ENCODE data around the gene TRDMT1. TPM values are rescaled to one million over a fixed set of nuclear protein-coding genes. Genes with fewer than 3 reads are reported as not detected.

Gene TRDMT1
- total RNA-seq, 1 experiment from 2014 or later, result 8.3 TPM

- Histone ChIP-seq H2AFZ (ENCODE audit: low read length) (no peak overlapping the region), H3K9ac (ENCODE audit: low read length) (no peak overlapping the region), H3K4me1 (ENCODE audit: low read length) (no peaks in the 10 kb centered on the region), H3K36me3 (ENCODE audit: insufficient read depth, low read length) (no peaks in the 10 kb centered on the region), H3K4me2 (ENCODE audit: low read depth, low read length, poor library complexity, severe bottlenecking) (no peak overlapping the region), H3K9me2 (replicated peaks; ENCODE audit: insufficient read depth, low read length) (no peaks in the 10 kb centered on the region), H3K4me3 (ENCODE audit: low read length) (no peak overlapping the region), H3K79me2 (ENCODE audit: low read length) (no peaks in the 10 kb centered on the region), H3K9me3 (ENCODE audit: low read length) (no peaks in the 10 kb centered on the region), H3K27me3 (ENCODE audit: low read length) (no peaks in the 10 kb centered on the region), H3K27ac (ENCODE audit: low read length) (no peak overlapping the region), H4K20me1 (ENCODE audit: insufficient read depth, low read depth, low read length) (no peaks in the 10 kb centered on the region)
- no peak for DNase-seq
Measured at GRCh38 chr10:17216217-17216900, 14.9 kb upstream of the TRDMT1 start.

GRCh38 chr10:17215782-17216122, 14.3 kb upstream of the TRDMT1 start:
- Histone ChIP-seq H3K4me1 (ENCODE audit: low read length) (no peaks in the 10 kb centered on the region), H3K79me2 (ENCODE audit: low read length) (no peaks in the 10 kb centered on the region), H3K4me2 (ENCODE audit: low read depth, low read length, poor library complexity, severe bottlenecking) (no peak overlapping the region), H3K4me3 (ENCODE audit: low read length) (no peak overlapping the region), H3K36me3 (ENCODE audit: insufficient read depth, low read length) (no peaks in the 10 kb centered on the region), H3K9ac (ENCODE audit: low read length) (no peak overlapping the region), H3K9me3 (ENCODE audit: low read length) (no peaks in the 10 kb centered on the region), H4K20me1 (ENCODE audit: insufficient read depth, low read depth, low read length) (no peaks in the 10 kb centered on the region), H3K9me2 (replicated peaks; ENCODE audit: insufficient read depth, low read length) (no peaks in the 10 kb centered on the region), H2AFZ (ENCODE audit: low read length) (no peak overlapping the region), H3K27ac (ENCODE audit: low read length) (no peak overlapping the region), H3K27me3 (ENCODE audit: low read length) (no peaks in the 10 kb centered on the region)
- no peak for DNase-seq

GRCh38 chr10:17214971-17215781, 13.7 kb upstream of the TRDMT1 start:
- Histone ChIP-seq H3K9me3 (ENCODE audit: low read length) (no peaks in the 10 kb centered on the region), H3K9me2 (replicated peaks; ENCODE audit: insufficient read depth, low read length) (no peaks in the 10 kb centered on the region), H2AFZ (ENCODE audit: low read length) (no peak overlapping the region), H3K4me3 (ENCODE audit: low read length) (no peak overlapping the region), H3K79me2 (ENCODE audit: low read length) (no peaks in the 10 kb centered on the region), H3K4me2 (ENCODE audit: low read depth, low read length, poor library complexity, severe bottlenecking) (no peak overlapping the region), H3K27me3 (ENCODE audit: low read length) (no peaks in the 10 kb centered on the region), H3K27ac (ENCODE audit: low read length) (no peak overlapping the region), H3K4me1 (ENCODE audit: low read length) (no peaks in the 10 kb centered on the region), H4K20me1 (ENCODE audit: insufficient read depth, low read depth, low read length) (no peaks in the 10 kb centered on the region), H3K9ac (ENCODE audit: low read length) (no peak overlapping the region), H3K36me3 (ENCODE audit: insufficient read depth, low read length) (no peaks in the 10 kb centered on the region)
- DNase-seq, result no peak

- Histone ChIP-seq H3K9me2 (replicated peaks; ENCODE audit: insufficient read depth, low read length) (no peaks in the 10 kb centered on the region), H3K27me3 (ENCODE audit: low read length) (no peaks in the 10 kb centered on the region), H3K79me2 (ENCODE audit: low read length) (no peaks in the 10 kb centered on the region), H4K20me1 (ENCODE audit: insufficient read depth, low read depth, low read length) (no peaks in the 10 kb centered on the region), H3K4me3 (ENCODE audit: low read length) (no peak overlapping the region), H3K4me1 (ENCODE audit: low read length) (no peaks in the 10 kb centered on the region), H3K4me2 (ENCODE audit: low read depth, low read length, poor library complexity, severe bottlenecking) (no peak overlapping the region), H3K9me3 (ENCODE audit: low read length) (no peaks in the 10 kb centered on the region), H3K27ac (ENCODE audit: low read length) (no peak overlapping the region), H3K36me3 (ENCODE audit: insufficient read depth, low read length) (no peaks in the 10 kb centered on the region), H3K9ac (ENCODE audit: low read length) (no peak overlapping the region), H2AFZ (ENCODE audit: low read length) (no peak overlapping the region)
- DNase-seq, result no peak
Measured at GRCh38 chr10:17214526-17214925, 13.1 kb upstream of the TRDMT1 start.

GRCh38 chr10:17213646-17214349, 12.3 kb upstream of the TRDMT1 start:
- Histone ChIP-seq H3K36me3 (ENCODE audit: insufficient read depth, low read length) (no peaks in the 10 kb centered on the region), H3K4me2 (ENCODE audit: low read depth, low read length, poor library complexity, severe bottlenecking) (no peak overlapping the region), H3K4me1 (ENCODE audit: low read length) (no peaks in the 10 kb centered on the region), H3K9me3 (ENCODE audit: low read length) (no peaks in the 10 kb centered on the region), H4K20me1 (ENCODE audit: insufficient read depth, low read depth, low read length) (no peaks in the 10 kb centered on the region), H3K27ac (ENCODE audit: low read length) (no peak overlapping the region), H3K27me3 (ENCODE audit: low read length) (no peaks in the 10 kb centered on the region), H3K9ac (ENCODE audit: low read length) (no peak overlapping the region), H3K9me2 (replicated peaks; ENCODE audit: insufficient read depth, low read length) (no peaks in the 10 kb centered on the region), H2AFZ (ENCODE audit: low read length) (no peak overlapping the region), H3K4me3 (ENCODE audit: low read length) (no peak overlapping the region), H3K79me2 (ENCODE audit: low read length) (no peaks in the 10 kb centered on the region)
- no peak for DNase-seq

GRCh38 chr10:17212802-17213221, 11.3 kb upstream of the TRDMT1 start:
- no peaks in the 10 kb centered on the region for H3K27me3 ChIP-seq (ENCODE audit: low read length)
- DNase-seq, result no peak
- H3K27ac ChIP-seq (ENCODE audit: low read length), result no peak overlapping the region
- no peak overlapping the region for H2AFZ ChIP-seq (ENCODE audit: low read length)
- no peaks in the 10 kb centered on the region for H3K9me2 ChIP-seq (replicated peaks; ENCODE audit: insufficient read depth, low read length)
- H4K20me1 ChIP-seq (ENCODE audit: insufficient read depth, low read depth, low read length), result no peaks in the 10 kb centered on the region
- H3K4me1 ChIP-seq (ENCODE audit: low read length), result no peaks in the 10 kb centered on the region
- no peak overlapping the region for H3K4me3 ChIP-seq (ENCODE audit: low read length)
- no peaks in the 10 kb centered on the region for H3K9me3 ChIP-seq (ENCODE audit: low read length)
- no peaks in the 10 kb centered on the region for H3K79me2 ChIP-seq (ENCODE audit: low read length)
- no peaks in the 10 kb centered on the region for H3K36me3 ChIP-seq (ENCODE audit: insufficient read depth, low read length)
- H3K4me2 ChIP-seq (ENCODE audit: low read depth, low read length, poor library complexity, severe bottlenecking), result no peak overlapping the region
- H3K9ac ChIP-seq (ENCODE audit: low read length), result no peak overlapping the region

GRCh38 chr10:17210361-17210760, 8.9 kb upstream of the TRDMT1 start:
- Histone ChIP-seq H3K4me3 (ENCODE audit: low read length) (no peak overlapping the region), H3K9me2 (replicated peaks; ENCODE audit: insufficient read depth, low read length) (no peaks in the 10 kb centered on the region), H3K4me1 (ENCODE audit: low read length) (no peaks in the 10 kb centered on the region), H3K4me2 (ENCODE audit: low read depth, low read length, poor library complexity, severe bottlenecking) (no peak overlapping the region), H3K27ac (ENCODE audit: low read length) (no peak overlapping the region), H3K9me3 (ENCODE audit: low read length) (no peaks in the 10 kb centered on the region), H3K79me2 (ENCODE audit: low read length) (no peaks in the 10 kb centered on the region), H2AFZ (ENCODE audit: low read length) (no peak overlapping the region), H4K20me1 (ENCODE audit: insufficient read depth, low read depth, low read length) (no peaks in the 10 kb centered on the region), H3K36me3 (ENCODE audit: insufficient read depth, low read length) (no peaks in the 10 kb centered on the region), H3K27me3 (ENCODE audit: low read length) (no peaks in the 10 kb centered on the region), H3K9ac (ENCODE audit: low read length) (no peak overlapping the region)
- no peak for DNase-seq

GRCh38 chr10:17209881-17210280, 8.4 kb upstream of the TRDMT1 start:
- H3K9me3 ChIP-seq (ENCODE audit: low read length), result no peaks in the 10 kb centered on the region
- no peaks in the 10 kb centered on the region for H3K9me2 ChIP-seq (replicated peaks; ENCODE audit: insufficient read depth, low read length)
- no peak overlapping the region for H3K9ac ChIP-seq (ENCODE audit: low read length)
- no peak overlapping the region for H3K27ac ChIP-seq (ENCODE audit: low read length)
- no peaks in the 10 kb centered on the region for H3K27me3 ChIP-seq (ENCODE audit: low read length)
- no peaks in the 10 kb centered on the region for H4K20me1 ChIP-seq (ENCODE audit: insufficient read depth, low read depth, low read length)
- no peak overlapping the region for H2AFZ ChIP-seq (ENCODE audit: low read length)
- no peaks in the 10 kb centered on the region for H3K4me1 ChIP-seq (ENCODE audit: low read length)
- no peak overlapping the region for H3K4me3 ChIP-seq (ENCODE audit: low read length)
- no peak overlapping the region for H3K4me2 ChIP-seq (ENCODE audit: low read depth, low read length, poor library complexity, severe bottlenecking)
- H3K79me2 ChIP-seq (ENCODE audit: low read length), result no peaks in the 10 kb centered on the region
- no peaks in the 10 kb centered on the region for H3K36me3 ChIP-seq (ENCODE audit: insufficient read depth, low read length)
- DNase-seq, result no peak
